IMR-90 (cell line): Measurements from ENCODE around the gene ME3. TPM values are rescaled to one million over a fixed set of nuclear protein-coding genes. Genes with fewer than 3 reads are reported as not detected.

ENCODE experiments used
- ATAC-seq: fragments of 200-7000 bp; cut with Tn5 transposase; 2 replicates; pipeline ENCODE4 v1.9.1; 2020; ENCODE audit warnings: low read depth, mild to moderate bottlenecking, moderate library complexity
- BruUV-seq: library from RNA; stranded (reverse); fragments of 400-500 nt; replicated peaks from 2 replicates; lab custom pipeline; 2021; lab: Mats Ljungman, UMichigan
- CTCF ChIA-PET: fragments of 300-600 bp; formaldehyde crosslinking; extraction: SDS; loops from one replicate; lab custom pipeline; 2021; ENCODE audit warnings: antibody characterized with exemption; lab: Yijun Ruan, JAX
- POLR2A ChIA-PET: fragments of 300-600 bp; sonication (Branson Sonifier 250); formaldehyde crosslinking; loops from one replicate; lab custom pipeline; 2022; ENCODE audit warnings: antibody characterized with exemption; ENCODE audit not compliant: unreplicated experiment; lab: Charles Lee
- DNase-seq: peaks from one replicate; pipeline ENCODE4 v3.0.0; 2013
- H2AFZ ChIP-seq: replicated peaks from 2 replicates; pipeline ENCODE3; 2013; ENCODE audit warnings: low read length, mild to moderate bottlenecking; ENCODE audit not compliant: poor library complexity
- H2AK5ac ChIP-seq: 2 replicates; pipeline ENCODE4 v1.6.1; 2013; ENCODE audit warnings: low read depth, low read length, inconsistent platforms
- H2AK9ac ChIP-seq: replicated peaks from 2 replicates; pipeline ENCODE3; 2013; ENCODE audit warnings: mild to moderate bottlenecking, low read depth, low read length, moderate library complexity; ENCODE audit not compliant: poor library complexity
- H2BK120ac ChIP-seq: 2 replicates; pipeline ENCODE4 v1.6.1; 2013; ENCODE audit warnings: low read depth, low read length, inconsistent platforms
- H2BK15ac ChIP-seq: 3 replicates; pipeline ENCODE4 v1.6.1; 2013; ENCODE audit warnings: low read depth, low read length, inconsistent platforms
- H2BK20ac ChIP-seq: 2 replicates; pipeline ENCODE4 v1.6.1; 2013; ENCODE audit warnings: low read depth, mild to moderate bottlenecking, inconsistent platforms, low read length, moderate library complexity
- H2BK5ac ChIP-seq: 2 replicates; pipeline ENCODE4 v1.6.1; 2013; ENCODE audit warnings: mild to moderate bottlenecking, low read depth, low read length, inconsistent platforms; ENCODE audit not compliant: poor library complexity, severe bottlenecking
- H3K14ac ChIP-seq: replicated peaks from 2 replicates; pipeline ENCODE4 v1.6.1; 2013; ENCODE audit warnings: low read depth, low read length, inconsistent platforms
- H3K18ac ChIP-seq: 2 replicates; pipeline ENCODE4 v1.6.1; 2013; ENCODE audit warnings: low read depth, low read length, control low read depth
- H3K23ac ChIP-seq: 2 replicates; pipeline ENCODE4 v1.6.1; 2013; ENCODE audit warnings: low read depth, low read length, inconsistent platforms
- H3K27ac ChIP-seq: 2 replicates; pipeline ENCODE4 v1.5.1; 2013; ENCODE audit warnings: mild to moderate bottlenecking, control low read depth, low read length; ENCODE audit not compliant: insufficient read depth
- H3K27me3 ChIP-seq: 2 replicates; pipeline ENCODE4 v1.6.1; 2013; ENCODE audit warnings: low read length; ENCODE audit not compliant: control insufficient read depth, insufficient read depth
- H3K36me3 ChIP-seq: 2 replicates; pipeline ENCODE4 v1.6.1; 2013; ENCODE audit warnings: low read length, mixed read lengths; ENCODE audit not compliant: control insufficient read depth, insufficient read depth
- H3K4ac ChIP-seq: 2 replicates; pipeline ENCODE4 v1.6.1; 2013; ENCODE audit warnings: low read depth, low read length, inconsistent platforms
- H3K4me1 ChIP-seq: 2 replicates; pipeline ENCODE4 v1.6.1; 2013; ENCODE audit warnings: low read length, mixed read lengths; ENCODE audit not compliant: control insufficient read depth, insufficient read depth
- H3K4me2 ChIP-seq: 2 replicates; pipeline ENCODE4 v1.6.1; 2013; ENCODE audit warnings: low read depth, mild to moderate bottlenecking, control low read depth, low read length, moderate library complexity
- H3K4me3 ChIP-seq: 2 replicates; pipeline ENCODE4 v1.5.1; 2013; ENCODE audit warnings: low read depth, mild to moderate bottlenecking, control low read depth, low read length, moderate library complexity; ENCODE audit not compliant: insufficient read depth
- H3K56ac ChIP-seq: 2 replicates; pipeline ENCODE4 v1.6.1; 2013; ENCODE audit warnings: low read length, inconsistent platforms; ENCODE audit not compliant: insufficient read depth; ENCODE audit errors: extremely low read depth
- H3K79me1 ChIP-seq, 2 experiments: 2 replicates each; pipeline ENCODE4 v1.6.1; 2013; ENCODE audit warnings: low read length in 2 of 2, inconsistent platforms in 1 of 2, low read depth in 1 of 2
- H3K9ac ChIP-seq: 2 replicates; pipeline ENCODE4 v1.6.1; 2013; ENCODE audit warnings: low read depth, low read length, control low read depth
- H3K9me1 ChIP-seq: 2 replicates; pipeline ENCODE4 v1.6.1; 2013; ENCODE audit warnings: low read length, inconsistent platforms; ENCODE audit not compliant: insufficient read depth
- H3K9me3 ChIP-seq: 2 replicates; pipeline ENCODE4 v1.6.1; 2013; ENCODE audit warnings: low read length; ENCODE audit not compliant: control insufficient read depth, insufficient read depth
- H4K20me1 ChIP-seq: 2 replicates; pipeline ENCODE4 v1.6.1; 2013; ENCODE audit warnings: low read length, inconsistent platforms; ENCODE audit not compliant: insufficient read depth
- H4K5ac ChIP-seq: 2 replicates; pipeline ENCODE4 v1.6.1; 2013; ENCODE audit warnings: mild to moderate bottlenecking, low read depth, low read length, control low read depth
- H4K8ac ChIP-seq, 2 experiments: 2 replicates each; pipeline ENCODE4 v1.6.1; 2013; ENCODE audit warnings: low read depth in 2 of 2, low read length in 2 of 2, control low read depth in 1 of 2, inconsistent platforms in 1 of 2
- H4K91ac ChIP-seq: 2 replicates; pipeline ENCODE4 v1.6.1; 2013; ENCODE audit warnings: low read depth, low read length, inconsistent platforms; ENCODE audit not compliant: insufficient read depth
- FOS ChIP-seq: fragments of 150-350 bp; IDR thresholded peaks from 2 replicates; pipeline ENCODE4 v1.6.1; 2016; ENCODE audit warnings: low read depth, low read length
- MAFK ChIP-seq: IDR thresholded peaks from 2 replicates; pipeline ENCODE4 v1.6.1; 2012; ENCODE audit warnings: low read depth, low read length, improper control_type of control experiment
- RFX5 ChIP-seq: IDR thresholded peaks from 2 replicates; pipeline ENCODE4 v1.8.0; 2012; ENCODE audit warnings: low read depth, mild to moderate bottlenecking, low read length, moderate library complexity
- WGBS, 2 experiments: methylation state at CpG; one replicate each; pipeline versions ENCODE4 v1.1.5 to v1.1.7; 2013; ENCODE audit warnings: missing lambda C conversion rate in 2 of 2; ENCODE audit not compliant: insufficient read length in 1 of 2; ENCODE audit errors: extremely low coverage in 2 of 2; 5-methylcytosine and 5-hydroxymethylcytosine counted together
- dilution Hi-C: fragments of 300-500 bp; cut with HindIII; formaldehyde crosslinking; loops from one replicate; pipeline ENCODE4 v1.14.3; 2018; ENCODE audit warnings: low sequenced_read_pairs; ENCODE audit not compliant: unreplicated experiment
- in situ Hi-C: fragments of 300-500 bp; cut with MboI; formaldehyde crosslinking; loops from 3 replicates; pipeline ENCODE4 v1.14.3; 2019; ENCODE audit warnings: low sequenced_read_pairs, inconsistent platforms, mixed read lengths
- intact Hi-C: fragments of 100-400 bp; cut with micrococcal nuclease; formaldehyde crosslinking; loops from 2 replicates; pipeline ENCODE4 v1.10.0; 2022
- polyA plus RNA-seq, 3 experiments: library from polyadenylated mRNA; depleted of rRNA; stranded (reverse); fragments of >200 nt; gene quantifications; 2 replicates each; pipeline ENCODE4 v1.2.3, GENCODE V29; 2012; ENCODE audit warnings: low replicate concordance in 1 of 3
- total RNA-seq: library from RNA; depleted of rRNA; stranded (reverse); fragments of >200 nt; gene quantifications from 2 replicates; pipeline ENCODE4 v1.2.3, GENCODE V29; 2012

ME3 gene
- total and polyA plus RNA-seq, 2 of the 4 experiments (the other 2 are of a cell fraction), result 7.8 to 9.0 TPM

- TF ChIP-seq RFX5 (no peak), FOS (no peak), MAFK (peak; percentile 56)
- ATAC-seq (no peak), DNase-seq (no peak)
- Histone ChIP-seq H2BK120ac (peak overlapping the region; percentile 31), H3K4me2 (no peak overlapping the region), H3K18ac (peak overlapping the region; percentile 82; the same call in 1 of the 2 replicates), H2AK5ac (peak overlapping the region; percentile 52), H3K9me3 (no peaks in the 10 kb centered on the region), H3K27me3 (no peaks in the 10 kb centered on the region), H3K9me1 (peaks cover 9% of the 10 kb centered on the region), H2BK20ac (peak overlapping the region; percentile 11; the same call in 1 of the 2 replicates), H4K5ac (peak overlapping the region; percentile 48; the same call in 1 of the 2 replicates), H2BK5ac (peak overlapping the region; percentile 86), H3K4me3 (no peak overlapping the region), H2AK9ac (no peak overlapping the region), H4K8ac (peak overlapping the region in 1 of 2 experiments; percentile 54; a peak in 1 of 4 replicates), H3K27ac (no peak overlapping the region), H4K91ac (peak overlapping the region; percentile 62; the same call in 1 of the 2 replicates), H3K4me1 (peaks cover 13% of the 10 kb centered on the region), H3K4ac (peak overlapping the region; percentile 12; the same call in 1 of the 2 replicates), H2BK15ac (peak overlapping the region; percentile 89; the same call in 2 of the 3 replicates), H3K14ac (peak overlapping the region; percentile 23; the same call in 1 of the 2 replicates), H4K20me1 (no peaks in the 10 kb centered on the region), H3K79me1 (no peaks in the 10 kb centered on the region), H2AFZ (no peak overlapping the region), H3K23ac (no peak overlapping the region), H3K9ac (no peak overlapping the region), H3K56ac (no peak overlapping the region), H3K36me3 (no peaks in the 10 kb centered on the region)
- ChIA-PET CTCF (interaction anchor here (0.5 kb wide), 1 partner anchor 24 kb away, joined by 3 read pairs; no protein-coding TSS in a partner anchor), POLR2A (interaction anchor here (0.6 kb wide), 1 partner anchor 433 kb away, joined by 3 read pairs; no protein-coding TSS in a partner anchor)
- WGBS, 2 experiments, result no CpG with 5 or more reads among the region's 5 CpGs
- in situ Hi-C loops (no loop called here), dilution Hi-C loops (no loop called here), intact Hi-C loops (no loop called here)
- BruUV-seq, result no TSS peak
Observed at GRCh38 chr11:86687185-86687778, 14.9 kb upstream of the ME3 start.
